RWPE2 (cell line): ENCODE data around the gene SEMA3D.

Experiments
- ATAC-seq: fragments of 200-7000 bp; cut with Tn5 transposase; 3 replicates; pipeline ENCODE4 v1.9.1; 2021; ENCODE audit warnings: low read depth
- DNase-seq: peaks from one replicate; pipeline ENCODE4 v3.0.0-alpha.2; 2020; ENCODE audit warnings: low spot score
- H3K27ac ChIP-seq: fragments of 450-650 bp; 2 replicates; pipeline ENCODE4 v1.5.1; 2017; ENCODE audit warnings: mild to moderate bottlenecking; ENCODE audit not compliant: poor library complexity, severe bottlenecking
- H3K27me3 ChIP-seq: fragments of 250-450 bp; sonication (Bioruptor Pico); 2 replicates; pipeline ENCODE4 v1.5.1; 2021; ENCODE audit warnings: mild to moderate bottlenecking, moderate library complexity; ENCODE audit not compliant: insufficient read depth, poor library complexity, severe bottlenecking
- H3K36me3 ChIP-seq: fragments of 250-450 bp; sonication (Bioruptor Pico); 2 replicates; pipeline ENCODE4 v1.5.1; 2020; ENCODE audit warnings: low read depth, mild to moderate bottlenecking, moderate library complexity
- H3K4me1 ChIP-seq: fragments of 250-450 bp; sonication (Bioruptor Pico); 2 replicates; pipeline ENCODE4 v1.5.1; 2021; ENCODE audit warnings: mild to moderate bottlenecking, moderate library complexity; ENCODE audit not compliant: insufficient read depth, poor library complexity, severe bottlenecking
- H3K4me3 ChIP-seq: fragments of 250-450 bp; sonication (Bioruptor Pico); 2 replicates; pipeline ENCODE4 v1.5.1; 2021; ENCODE audit warnings: mild to moderate bottlenecking, moderate library complexity; ENCODE audit not compliant: severe bottlenecking
- H3K9me3 ChIP-seq: fragments of 250-450 bp; sonication (Bioruptor Pico); 2 replicates; pipeline ENCODE4 v1.5.1; 2021; ENCODE audit warnings: mild to moderate bottlenecking, moderate library complexity; ENCODE audit not compliant: severe bottlenecking
- CTCF ChIP-seq: fragments of 450-650 bp; IDR thresholded peaks from one replicate; pipeline ENCODE4 v1.5.1; 2017; ENCODE audit warnings: mild to moderate bottlenecking, moderate library complexity; ENCODE audit not compliant: poor library complexity, severe bottlenecking

The SEMA3D gene

DNA sequence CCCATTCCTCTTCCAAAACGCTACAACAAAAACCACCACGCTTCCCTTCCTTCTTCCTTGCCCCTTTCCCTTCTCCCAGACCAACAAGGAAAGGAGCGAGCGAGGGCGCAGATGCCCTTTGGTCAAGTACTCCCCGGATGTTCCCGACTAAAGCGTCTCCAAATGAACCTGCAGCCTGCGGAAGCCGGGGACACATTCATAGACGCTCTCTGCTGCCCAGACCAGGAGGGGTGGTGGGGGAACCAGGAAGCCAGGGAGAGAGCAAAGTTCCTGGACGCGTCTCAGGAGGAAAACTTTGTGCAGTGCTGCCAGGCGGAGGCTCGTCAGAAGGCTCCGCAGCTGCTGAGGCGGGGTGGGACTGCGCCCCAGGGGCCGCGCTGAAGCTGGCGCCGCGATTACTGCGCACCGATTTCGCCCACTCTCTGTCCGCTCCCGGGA lies 754 bp downstream of the SEMA3D start:
- no peak for TF ChIP-seq CTCF
- DNase-seq: peak; percentile 58
- H3K4me3 ChIP-seq: peak overlapping the region; percentile 39
- H3K36me3 ChIP-seq: no peaks in the 10 kb centered on the region
- H3K9me3 ChIP-seq: no peaks in the 10 kb centered on the region
- H3K27me3 ChIP-seq: no peaks in the 10 kb centered on the region
- H3K27ac ChIP-seq: no peak overlapping the region
- H3K4me1 ChIP-seq: no peaks in the 10 kb centered on the region
- ATAC-seq: peak; percentile 63

GRCh38 chr7:85185424-85186082 lies 1.3 kb downstream of the SEMA3D start:
- TF ChIP-seq CTCF: peak; percentile 26
- ATAC-seq (peak; percentile 62), DNase-seq (peak; percentile 54)
- Histone ChIP-seq H3K4me3 (peak overlapping the region; percentile 39), H3K4me1 (no peaks in the 10 kb centered on the region), H3K36me3 (no peaks in the 10 kb centered on the region), H3K27ac (no peak overlapping the region), H3K9me3 (no peaks in the 10 kb centered on the region), H3K27me3 (no peaks in the 10 kb centered on the region)

DNA sequence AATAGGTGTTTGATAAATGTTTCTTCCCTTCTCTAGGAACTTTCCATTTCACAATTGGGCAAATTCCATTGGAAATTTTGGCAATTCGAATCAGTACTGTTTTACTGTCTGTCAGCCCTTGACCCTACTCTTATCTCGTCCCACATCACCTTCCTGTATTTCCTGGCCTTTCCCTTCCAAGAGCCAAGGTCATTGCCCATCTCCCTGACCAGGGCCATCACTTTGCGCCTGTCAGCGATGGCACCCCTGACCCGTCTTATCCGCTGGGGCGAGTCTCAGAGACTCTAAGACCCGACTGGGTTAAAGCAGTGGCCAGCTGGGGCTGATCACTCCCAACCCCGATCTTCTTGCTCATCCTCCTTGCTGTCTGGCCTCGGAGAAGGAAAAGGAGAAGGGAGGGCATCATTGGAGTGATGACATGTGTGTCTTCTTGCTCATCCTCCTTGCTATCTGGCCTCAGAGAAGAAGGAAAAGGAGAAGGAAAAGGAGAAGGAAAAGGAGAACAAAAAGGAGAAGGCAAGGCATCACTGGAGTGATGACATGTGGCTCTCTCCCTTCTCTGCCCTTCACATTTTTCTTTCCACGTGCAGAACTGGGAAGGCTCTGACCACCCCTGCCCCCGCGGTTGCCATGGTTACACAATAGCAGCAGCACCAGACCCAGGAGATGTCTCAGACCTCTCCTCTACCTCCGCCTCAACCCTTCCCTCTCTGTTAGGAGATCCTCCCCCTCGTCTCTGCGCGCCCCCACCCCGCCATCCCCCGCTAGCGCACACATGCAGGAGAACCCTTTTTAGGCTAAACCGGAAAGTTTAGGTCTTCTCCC lies 2.0 kb downstream of the SEMA3D start:
- Histone ChIP-seq H3K9me3 (no peaks in the 10 kb centered on the region), H3K36me3 (no peaks in the 10 kb centered on the region), H3K4me3 (peak overlapping the region; percentile 39), H3K27ac (no peak overlapping the region), H3K27me3 (no peaks in the 10 kb centered on the region), H3K4me1 (no peaks in the 10 kb centered on the region)
- no peak for ATAC-seq
- no peak for TF ChIP-seq CTCF
- DNase-seq: no peak

DNA sequence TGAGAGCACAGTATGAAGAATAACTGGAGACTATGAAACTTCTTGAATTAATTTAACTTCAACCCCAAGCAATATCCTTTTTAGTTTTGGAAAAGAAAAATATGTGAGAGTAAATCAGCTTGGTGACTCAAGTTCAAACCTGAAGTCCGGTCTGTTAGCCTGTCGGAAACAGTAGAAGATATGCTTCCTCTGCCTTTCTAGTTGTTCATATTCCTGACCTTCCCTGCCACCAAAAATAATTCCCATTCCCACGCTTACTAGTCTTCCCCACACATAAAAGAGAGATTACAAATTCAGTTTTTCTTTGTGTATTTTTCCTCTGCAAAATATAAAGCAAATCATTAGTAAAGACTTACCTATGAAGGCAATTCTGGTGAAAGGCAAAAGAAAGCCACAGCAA lies 3.6 kb downstream of the SEMA3D start:
- Histone ChIP-seq H3K27ac (no peak overlapping the region), H3K36me3 (no peaks in the 10 kb centered on the region), H3K27me3 (no peaks in the 10 kb centered on the region), H3K9me3 (no peaks in the 10 kb centered on the region), H3K4me3 (no peak overlapping the region), H3K4me1 (no peaks in the 10 kb centered on the region)
- no peak for TF ChIP-seq CTCF
- DNase-seq: no peak
- ATAC-seq: no peak
